MM.1S (cell line): ENCODE results near the gene CCHCR1.

Experiments used
- DNase-seq: peaks from one replicate; pipeline ENCODE4 v3.0.0-alpha.2; 2015
- H2AFZ ChIP-seq: fragments of 300-600 bp; sonication (generic); 2 replicates; pipeline ENCODE4 v1.6.0; 2016; ENCODE audit warnings: antibody characterized with exemption, low read length
- H3F3A ChIP-seq: fragments of 300-600 bp; sonication (generic); 2 replicates; pipeline ENCODE4 v1.6.1; 2016; ENCODE audit warnings: mild to moderate bottlenecking, antibody characterized with exemption, low read length, moderate library complexity, mixed read lengths; ENCODE audit not compliant: insufficient read depth
- H3K27ac ChIP-seq: fragments of 300-600 bp; sonication (generic); 2 replicates; pipeline ENCODE4 v1.5.1; 2016; ENCODE audit warnings: mild to moderate bottlenecking, low read length
- H3K27me3 ChIP-seq: fragments of 300-600 bp; sonication (generic); replicated peaks from 2 replicates; pipeline ENCODE4 v1.6.0; 2016; ENCODE audit warnings: low read length; ENCODE audit not compliant: insufficient read depth
- H3K36me3 ChIP-seq: fragments of 300-600 bp; sonication (generic); replicated peaks from 2 replicates; pipeline ENCODE4 v1.6.1; 2016; ENCODE audit warnings: mild to moderate bottlenecking, low read length, mixed read lengths; ENCODE audit not compliant: insufficient read depth
- H3K4me1 ChIP-seq: fragments of 300-600 bp; sonication (generic); 2 replicates; pipeline ENCODE4 v1.6.1; 2016; ENCODE audit warnings: low read length, mixed read lengths
- H3K4me2 ChIP-seq: fragments of 300-600 bp; sonication (generic); 2 replicates; pipeline ENCODE4 v1.6.0; 2016; ENCODE audit warnings: low read depth, low read length
- H3K4me3 ChIP-seq: fragments of 300-600 bp; sonication (generic); 2 replicates; pipeline ENCODE4 v1.5.1; 2016; ENCODE audit warnings: low read length, mixed read lengths
- H3K79me2 ChIP-seq: fragments of 300-600 bp; sonication (generic); 2 replicates; pipeline ENCODE4 v1.6.1; 2016; ENCODE audit warnings: mixed run types, low read length, mixed read lengths
- H3K9ac ChIP-seq: fragments of 300-600 bp; sonication (generic); 2 replicates; pipeline ENCODE4 v1.6.1; 2016; ENCODE audit warnings: low read length, mixed read lengths
- H3K9me2 ChIP-seq: fragments of 300-600 bp; sonication (generic); replicated peaks from 2 replicates; pipeline ENCODE4 v1.6.1; 2016; ENCODE audit warnings: mild to moderate bottlenecking, low read length, mixed read lengths; ENCODE audit not compliant: insufficient read depth
- H3K9me3 ChIP-seq: fragments of 300-600 bp; sonication (generic); replicated peaks from 2 replicates; pipeline ENCODE4 v1.6.1; 2016; ENCODE audit warnings: mild to moderate bottlenecking, low read length, mixed read lengths; ENCODE audit not compliant: insufficient read depth
- H4K20me1 ChIP-seq: fragments of 300-600 bp; sonication (generic); 2 replicates; pipeline ENCODE4 v1.6.1; 2016; ENCODE audit warnings: mild to moderate bottlenecking, low read length, moderate library complexity, mixed read lengths; ENCODE audit not compliant: insufficient read depth
- CTCF ChIP-seq: fragments of 300-600 bp; sonication (generic); IDR thresholded peaks from 2 replicates; pipeline ENCODE4 v1.5.1; 2016; ENCODE audit warnings: antibody characterized with exemption, low read length, mixed read lengths
- EZH2 ChIP-seq: fragments of 300-600 bp; sonication (generic); optimal IDR thresholded peaks from 2 replicates; pipeline ENCODE3; 2017; ENCODE audit warnings: low read depth, mild to moderate bottlenecking, antibody characterized with exemption, low read length, mixed read lengths
- EZH2phosphoT487 ChIP-seq: fragments of 300-600 bp; sonication (generic); IDR thresholded peaks from 2 replicates; pipeline ENCODE4 v1.6.1; 2018; ENCODE audit warnings: antibody characterized with exemption, low read length

Gene CCHCR1

GRCh38 chr6:31131595-31131994 lies 26.0 kb downstream of the CCHCR1 start:
- TF ChIP-seq EZH2 (no peak), CTCF (no peak), EZH2phosphoT487 (no peak)
- DNase-seq, result peak; percentile 33
- Histone ChIP-seq H3K4me1 (0 out of 2 replicates have a peak, but pooled peaks cover 3% of the 10 kb centered on the region), H2AFZ (no peak overlapping the region), H3K9ac (no peak overlapping the region), H3K4me2 (no peak overlapping the region), H3F3A (no peaks in the 10 kb centered on the region), H3K27ac (no peak overlapping the region), H3K9me2 (no peaks in the 10 kb centered on the region), H3K79me2 (no peaks in the 10 kb centered on the region), H3K27me3 (0 out of 2 replicates have a peak, but pooled peaks cover 11% of the 10 kb centered on the region), H3K4me3 (no peak overlapping the region), H3K9me3 (no peaks in the 10 kb centered on the region), H4K20me1 (no peaks in the 10 kb centered on the region), H3K36me3 (no peaks in the 10 kb centered on the region)

GRCh38 chr6:31130751-31131150 lies 26.9 kb downstream of the CCHCR1 start:
- H3K27ac ChIP-seq, result no peak overlapping the region
- H3K9me2 ChIP-seq, result no peaks in the 10 kb centered on the region
- 0 out of 2 replicates have a peak, but pooled peaks cover 3% of the 10 kb centered on the region for H3K4me1 ChIP-seq
- no peak overlapping the region for H3K4me2 ChIP-seq
- no peak overlapping the region for H3K9ac ChIP-seq
- no peaks in the 10 kb centered on the region for H3F3A ChIP-seq
- H3K9me3 ChIP-seq, result no peaks in the 10 kb centered on the region
- no peak for DNase-seq
- H4K20me1 ChIP-seq, result no peaks in the 10 kb centered on the region
- H3K79me2 ChIP-seq, result no peaks in the 10 kb centered on the region
- no peak overlapping the region for H2AFZ ChIP-seq
- TF ChIP-seq EZH2phosphoT487 (no peak), CTCF (no peak), EZH2 (no peak)
- no peaks in the 10 kb centered on the region for H3K36me3 ChIP-seq
- no peak overlapping the region for H3K4me3 ChIP-seq
- 0 out of 2 replicates have a peak, but pooled peaks cover 11% of the 10 kb centered on the region for H3K27me3 ChIP-seq

GRCh38 chr6:31129130-31129529 lies 28.5 kb downstream of the CCHCR1 start:
- H3K9me3 ChIP-seq, result no peaks in the 10 kb centered on the region
- H3K4me3 ChIP-seq, result no peak overlapping the region
- no peak for DNase-seq
- TF ChIP-seq EZH2 (no peak), EZH2phosphoT487 (no peak), CTCF (no peak)
- no peaks in the 10 kb centered on the region for H4K20me1 ChIP-seq
- H3K36me3 ChIP-seq, result no peaks in the 10 kb centered on the region
- no peak overlapping the region for H2AFZ ChIP-seq
- H3F3A ChIP-seq, result no peaks in the 10 kb centered on the region
- peaks cover 11% of the 10 kb centered on the region; the same call in 1 of the 2 replicates for H3K27me3 ChIP-seq
- no peak overlapping the region for H3K4me2 ChIP-seq
- no peak overlapping the region for H3K27ac ChIP-seq
- H3K9me2 ChIP-seq, result no peaks in the 10 kb centered on the region
- H3K9ac ChIP-seq, result no peak overlapping the region
- no peaks in the 10 kb centered on the region for H3K79me2 ChIP-seq
- H3K4me1 ChIP-seq, result 0 out of 2 replicates have a peak, but pooled peaks cover 3% of the 10 kb centered on the region
